PC-3 (cell line): ENCODE data around the gene MMP20. TPM values are rescaled to one million over a fixed set of nuclear protein-coding genes. Genes with fewer than 3 reads are reported as not detected.

Source experiments
- ATAC-seq: fragments of 200-7000 bp; cut with Tn5 transposase; 2 replicates; pipeline ENCODE4 v1.9.1; 2020; ENCODE audit warnings: mild to moderate bottlenecking, moderate library complexity
- BruUV-seq: library from RNA; stranded (reverse); fragments of 400-500 nt; replicated peaks from 2 replicates; lab custom pipeline; 2021; lab: Mats Ljungman, UMichigan
- CTCF ChIA-PET: fragments of 300-600 bp; sonication (Branson Sonifier 250); formaldehyde crosslinking; loops from one replicate; lab custom pipeline; 2022; ENCODE audit warnings: antibody characterized with exemption; lab: Charles Lee
- POLR2A ChIA-PET: fragments of 300-600 bp; sonication (Branson Sonifier 250); formaldehyde crosslinking; loops from one replicate; lab custom pipeline; 2022; ENCODE audit warnings: antibody characterized with exemption; ENCODE audit not compliant: unreplicated experiment; lab: Charles Lee
- DNase-seq: peaks from one replicate; pipeline ENCODE4 v3.0.0-alpha.2; 2015
- H2AFZ ChIP-seq: fragments of 300-600 bp; sonication (generic); 2 replicates; pipeline ENCODE4 v1.6.0; 2016; ENCODE audit warnings: antibody characterized with exemption, low read length
- H3F3A ChIP-seq: fragments of 300-600 bp; sonication (generic); one replicate; pipeline ENCODE4 v1.6.0; 2017; ENCODE audit warnings: antibody characterized with exemption, low read length, control low read depth, mild to moderate bottlenecking; ENCODE audit not compliant: unreplicated experiment
- H3K27ac ChIP-seq: fragments of 300-600 bp; sonication (generic); 2 replicates; pipeline ENCODE4 v1.5.1; 2016; ENCODE audit warnings: mild to moderate bottlenecking, low read length
- H3K27me3 ChIP-seq: fragments of 300-600 bp; sonication (generic); 2 replicates; pipeline ENCODE4 v1.6.1; 2016; ENCODE audit warnings: low read length, mixed read lengths
- H3K36me3 ChIP-seq: fragments of 300-600 bp; sonication (generic); 2 replicates; pipeline ENCODE4 v1.6.1; 2016; ENCODE audit warnings: low read depth, mixed run types, low read length, mixed read lengths
- H3K4me1 ChIP-seq: fragments of 300-600 bp; sonication (generic); 2 replicates; pipeline ENCODE4 v1.5.1; 2016; ENCODE audit warnings: low read length; ENCODE audit not compliant: insufficient read depth
- H3K4me2 ChIP-seq: fragments of 300-600 bp; sonication (generic); 2 replicates; pipeline ENCODE4 v1.6.0; 2016; ENCODE audit warnings: low read length
- H3K4me3 ChIP-seq: fragments of 300-600 bp; sonication (generic); 2 replicates; pipeline ENCODE4 v1.5.1; 2016; ENCODE audit warnings: mild to moderate bottlenecking, low read length, mixed read lengths
- H3K79me2 ChIP-seq: fragments of 300-600 bp; sonication (generic); 2 replicates; pipeline ENCODE4 v1.6.1; 2017; ENCODE audit warnings: low read length, mixed read lengths
- H3K9ac ChIP-seq: fragments of 300-600 bp; sonication (generic); 2 replicates; pipeline ENCODE4 v1.6.0; 2016; ENCODE audit warnings: mild to moderate bottlenecking, low read length
- H3K9me2 ChIP-seq: fragments of 300-600 bp; sonication (generic); replicated peaks from 2 replicates; pipeline ENCODE4 v1.6.1; 2016; ENCODE audit warnings: mixed run types, low read length, mixed read lengths
- H3K9me3 ChIP-seq: fragments of 300-600 bp; sonication (generic); 2 replicates; pipeline ENCODE4 v1.6.1; 2016; ENCODE audit warnings: low read length, mixed read lengths
- H4K20me1 ChIP-seq: fragments of 300-600 bp; sonication (generic); 2 replicates; pipeline ENCODE4 v1.6.1; 2016; ENCODE audit warnings: low read length, mixed read lengths
- CTCF ChIP-seq: fragments of 300-600 bp; sonication (generic); conservative IDR thresholded peaks from 2 replicates; pipeline ENCODE4 v1.5.1; 2017; ENCODE audit warnings: antibody characterized with exemption, low read depth, mild to moderate bottlenecking, low read length
- EZH2 ChIP-seq: fragments of 300-600 bp; sonication (generic); IDR thresholded peaks from one replicate; pipeline ENCODE4 v1.6.1; 2017; ENCODE audit warnings: antibody characterized with exemption, mild to moderate bottlenecking, low read length; ENCODE audit not compliant: unreplicated experiment
- EZH2phosphoT487 ChIP-seq: fragments of 300-600 bp; sonication (generic); IDR thresholded peaks from 2 replicates; pipeline ENCODE4 v1.6.1; 2018; ENCODE audit warnings: mild to moderate bottlenecking, antibody characterized with exemption, low read length, borderline replicate concordance
- intact Hi-C: fragments of 100-400 bp; cut with micrococcal nuclease; formaldehyde crosslinking; loops from 2 replicates; pipeline ENCODE4 v1.9.0; 2023
- total RNA-seq: library from RNA; depleted of rRNA; stranded (reverse); fragments of >200 nt; gene quantifications from 2 replicates; pipeline ENCODE4 v1.2.3, GENCODE V29; 2014

Gene MMP20
- total RNA-seq, 1 experiment from 2014 or later = not detected

- no peak for ATAC-seq
Observed at GRCh38 chr11:102622258-102622657, 2.9 kb downstream of the MMP20 start.

GRCh38 chr11:102620818-102621561 is 4.1 kb downstream of the MMP20 start:
- H3K4me3 ChIP-seq = no peak overlapping the region
- H3K27me3 ChIP-seq = no peaks in the 10 kb centered on the region
- H4K20me1 ChIP-seq = no peaks in the 10 kb centered on the region
- no peak overlapping the region for H3K27ac ChIP-seq
- intact Hi-C loops = no loop called here
- POLR2A ChIA-PET = interaction anchor here (0.6 kb wide), 2 partner anchors 46 to 236 kb away, joined by 3 to 4 read pairs; no protein-coding TSS in a partner anchor
- TF ChIP-seq CTCF = no peak
- no peak for TF ChIP-seq EZH2
- no peak for TF ChIP-seq EZH2phosphoT487
- H3K4me1 ChIP-seq = peaks cover 4% of the 10 kb centered on the region; the same call in 1 of the 2 replicates
- DNase-seq (peak; percentile 49), ATAC-seq (peak; percentile 64)
- no peak overlapping the region for H3K9ac ChIP-seq
- BruUV-seq = no TSS peak
- H3K9me2 ChIP-seq = no peaks in the 10 kb centered on the region
- peak overlapping the region; percentile 33 for H2AFZ ChIP-seq
- no peaks in the 10 kb centered on the region for H3F3A ChIP-seq
- CTCF ChIA-PET = no interaction called here
- no peak overlapping the region for H3K4me2 ChIP-seq
- no peaks in the 10 kb centered on the region for H3K36me3 ChIP-seq
- no peaks in the 10 kb centered on the region for H3K9me3 ChIP-seq
- H3K79me2 ChIP-seq = no peaks in the 10 kb centered on the region

More at GRCh38 chr11:102622258-102622657, 2.9 kb downstream of the MMP20 start:
- H2AFZ ChIP-seq = no peak overlapping the region
- intact Hi-C loops = no loop called here
- no peak for DNase-seq
- no peaks in the 10 kb centered on the region for H3K79me2 ChIP-seq
- no peak overlapping the region for H3K4me2 ChIP-seq
- peaks cover 4% of the 10 kb centered on the region; the same call in 1 of the 2 replicates for H3K4me1 ChIP-seq
- no peaks in the 10 kb centered on the region for H3K27me3 ChIP-seq
- ChIA-PET POLR2A (no interaction called here), CTCF (no interaction called here)
- no peak overlapping the region for H3K4me3 ChIP-seq
- H3K9me3 ChIP-seq = no peaks in the 10 kb centered on the region
- no peak overlapping the region for H3K9ac ChIP-seq
- no TSS peak for BruUV-seq
- TF ChIP-seq CTCF = no peak
- no peak for TF ChIP-seq EZH2
- no peak for TF ChIP-seq EZH2phosphoT487
- no peaks in the 10 kb centered on the region for H3K36me3 ChIP-seq
- H3F3A ChIP-seq = no peaks in the 10 kb centered on the region
- H3K9me2 ChIP-seq = no peaks in the 10 kb centered on the region
- H4K20me1 ChIP-seq = no peaks in the 10 kb centered on the region
- H3K27ac ChIP-seq = no peak overlapping the region

- H3K79me2 ChIP-seq = no peaks in the 10 kb centered on the region
- no peak for DNase-seq
- peaks cover 11% of the 10 kb centered on the region for H3K4me1 ChIP-seq
- no peaks in the 10 kb centered on the region for H3K27me3 ChIP-seq
- no peaks in the 10 kb centered on the region for H3K9me2 ChIP-seq
- no peak for ATAC-seq
- no TSS peak for BruUV-seq
- no peak overlapping the region for H3K4me3 ChIP-seq
- no peaks in the 10 kb centered on the region for H4K20me1 ChIP-seq
- TF ChIP-seq EZH2 = no peak
- no peak for TF ChIP-seq CTCF
- no peak for TF ChIP-seq EZH2phosphoT487
- no peaks in the 10 kb centered on the region for H3F3A ChIP-seq
- H3K36me3 ChIP-seq = no peaks in the 10 kb centered on the region
- intact Hi-C loops = no loop called here
- ChIA-PET POLR2A (no interaction called here), CTCF (no interaction called here)
- H3K4me2 ChIP-seq = no peak overlapping the region
- H3K9ac ChIP-seq = no peak overlapping the region
- H2AFZ ChIP-seq = no peak overlapping the region
- no peak overlapping the region for H3K27ac ChIP-seq
- H3K9me3 ChIP-seq = no peaks in the 10 kb centered on the region
Observed at GRCh38 chr11:102620179-102620578, 5.0 kb downstream of the MMP20 start.
